ENCODE measurements around the gene COPG2.
A peak's percentile ranks its signal among the peaks of the same experiment; 100 is the strongest.

The COPG2 gene

GRCh38 chr7:130492523-130493274, 175.8 kb downstream of the COPG2 start:
- DNase-seq, result no peak

GRCh38 chr7:130491841-130492522, 176.6 kb downstream of the COPG2 start, which contains the start of gene MEST:
TSS of gene MEST (plus strand) at chr7:130492085. CDS start at chr7:130492314, 229 bp downstream.
- no peak for DNase-seq

DNA sequence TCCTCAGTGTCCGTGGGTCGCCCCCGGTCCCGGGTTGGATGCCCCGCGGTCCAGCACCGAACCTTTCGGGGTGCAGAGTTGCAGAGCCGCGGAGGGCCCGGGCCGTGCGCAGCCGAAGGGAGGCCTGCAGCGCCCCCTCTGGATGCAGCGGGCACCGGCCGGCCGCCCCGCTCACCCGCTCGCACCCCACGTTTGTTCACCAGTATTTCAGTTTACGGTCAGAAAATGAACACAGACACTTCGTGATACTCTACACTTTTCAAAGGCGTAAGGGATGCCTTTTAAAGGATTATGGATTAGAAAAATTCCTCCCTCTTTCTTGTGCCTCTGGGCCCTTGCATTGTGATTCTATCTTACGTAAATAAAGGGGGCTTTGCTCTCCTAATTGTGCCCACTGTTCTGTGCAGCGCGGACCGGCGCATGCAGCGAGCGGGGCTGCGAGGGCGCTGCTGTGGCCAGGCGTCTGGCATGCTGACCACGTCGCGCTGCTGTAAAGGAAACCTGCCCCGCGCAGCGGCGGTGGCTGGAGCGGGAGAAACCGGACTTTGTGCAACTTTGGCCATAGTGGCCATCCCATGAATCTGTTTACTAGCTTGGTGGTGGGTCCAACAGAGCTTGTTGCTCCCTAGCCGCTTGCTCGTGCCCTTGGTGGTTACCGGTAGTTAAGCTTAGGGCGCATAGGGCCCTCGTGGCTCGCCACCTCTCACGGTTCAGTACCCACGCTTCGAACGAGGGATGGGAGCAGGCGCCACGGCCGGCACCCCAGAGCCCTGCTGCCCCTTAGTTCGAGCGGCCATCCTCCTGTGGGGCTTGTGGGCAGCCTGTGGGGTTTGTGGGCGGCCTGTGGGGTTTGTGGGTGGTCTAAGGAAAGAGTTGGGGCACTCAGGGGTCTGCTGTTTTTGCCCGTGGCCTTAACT, 177.4 kb downstream of the COPG2 start:
- no peak for DNase-seq

- no peak for DNase-seq
Measured at GRCh38 chr7:130490311-130490791, 178.2 kb downstream of the COPG2 start.

DNA sequence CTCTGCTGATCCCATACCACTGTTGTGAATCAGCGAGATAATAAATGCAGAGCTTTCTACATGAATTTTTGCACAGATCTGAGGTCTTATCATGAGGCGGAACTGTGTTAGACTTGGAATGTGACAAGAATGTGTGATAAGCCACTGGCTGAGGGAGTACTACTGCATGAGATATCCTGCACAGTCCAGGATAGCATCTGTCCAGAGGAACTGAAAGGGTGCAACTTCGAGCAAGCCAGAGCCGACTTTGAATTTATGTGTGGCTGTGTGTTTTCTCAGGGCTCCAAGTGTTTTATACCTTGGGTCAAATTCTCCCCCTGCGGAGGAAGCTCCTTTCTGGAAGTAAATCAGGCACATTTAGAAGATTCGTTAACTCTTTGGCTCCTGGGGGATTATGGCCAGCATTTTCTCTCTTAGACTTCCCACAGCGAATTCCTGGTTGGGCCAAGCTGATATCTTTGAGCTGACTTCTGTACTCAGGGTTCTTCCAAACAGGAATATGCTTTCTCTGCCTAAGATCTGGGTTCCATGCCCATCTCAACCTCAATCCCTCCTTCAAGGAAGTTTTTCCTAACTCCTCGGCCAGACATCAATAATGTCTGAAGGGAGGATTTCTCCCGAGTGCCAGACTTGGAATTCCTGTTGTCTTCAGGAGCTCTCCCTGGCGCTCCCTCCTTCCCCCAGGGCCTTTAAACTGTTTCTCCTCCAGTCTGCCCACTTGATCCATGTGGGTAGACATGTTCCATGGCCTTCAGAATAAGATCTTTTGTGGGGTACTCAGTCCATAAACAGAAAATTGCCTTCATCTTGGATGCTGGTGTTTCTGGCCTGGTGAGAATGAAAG, 179.2 kb downstream of the COPG2 start:
- DNase-seq, result no peak

GRCh38 chr7:130488392-130489139, 180.0 kb downstream of the COPG2 start:
- DNase-seq, result no peak

DNA sequence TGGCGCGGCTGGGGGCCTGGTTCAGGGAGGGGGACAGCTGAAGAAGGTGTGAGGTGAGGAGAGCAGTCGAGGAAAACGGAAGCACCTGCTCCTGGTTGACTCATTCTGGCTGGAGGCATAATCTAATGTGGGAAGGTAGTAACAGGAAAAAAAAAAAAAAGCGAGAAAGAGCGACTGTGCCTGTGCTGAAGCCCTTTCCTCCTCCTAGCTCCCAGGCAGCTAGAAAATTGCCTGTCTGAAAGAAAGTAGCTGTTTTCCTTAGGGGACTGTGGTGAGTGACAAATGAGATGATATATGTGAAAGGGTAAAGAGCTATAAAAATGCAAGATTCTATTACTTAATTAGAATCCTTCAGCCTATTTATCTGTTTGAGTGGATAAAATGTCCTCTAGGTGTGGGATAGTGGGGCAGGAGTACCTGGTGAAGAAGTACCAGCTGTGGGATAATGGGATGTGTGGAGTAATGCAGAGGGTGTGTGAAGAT, 181.6 kb downstream of the COPG2 start:
- peak; percentile 55 for DNase-seq

- peak; percentile 86 for DNase-seq
Measured at GRCh38 chr7:130486114-130486953, 182.2 kb downstream of the COPG2 start.

DNA sequence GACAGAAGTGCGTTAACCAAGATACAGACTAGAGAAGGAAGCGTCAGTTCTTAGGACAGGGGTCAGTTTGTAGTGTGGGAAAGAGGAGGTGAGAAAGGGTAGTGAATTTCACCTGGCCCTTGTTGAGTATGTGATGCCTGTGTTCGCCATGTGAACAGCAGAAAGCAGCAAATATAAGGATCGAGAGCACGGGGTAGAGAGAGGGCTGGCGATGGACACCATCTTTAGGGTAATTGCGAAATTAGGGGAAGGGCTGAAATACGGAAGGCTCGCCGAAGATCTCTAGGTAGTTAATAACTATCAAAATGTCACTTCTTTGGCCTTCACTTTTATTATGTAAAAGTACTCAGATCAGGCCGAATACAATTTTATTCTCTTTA, 182.8 kb downstream of the COPG2 start:
- no peak for DNase-seq

DNA sequence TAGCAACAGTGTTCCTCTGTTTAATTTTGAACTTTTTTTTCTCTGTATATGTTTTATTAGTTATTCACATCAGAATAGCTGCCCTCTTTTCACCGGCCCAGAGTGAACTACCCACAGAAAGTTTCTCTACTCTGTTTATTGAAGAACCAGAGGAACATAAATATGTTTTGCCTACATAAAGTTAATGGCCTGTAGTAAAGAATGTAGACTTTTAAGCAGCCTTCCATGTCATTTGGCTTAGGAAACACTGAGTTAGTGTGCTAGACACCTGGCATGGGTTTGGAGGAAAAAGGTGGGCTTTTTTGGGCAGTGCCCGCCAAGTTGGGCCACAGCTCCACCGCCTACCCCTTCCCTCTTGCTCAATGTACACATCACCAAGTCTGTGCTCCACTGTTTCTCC, 185.5 kb downstream of the COPG2 start:
- DNase-seq, result no peak

DNA sequence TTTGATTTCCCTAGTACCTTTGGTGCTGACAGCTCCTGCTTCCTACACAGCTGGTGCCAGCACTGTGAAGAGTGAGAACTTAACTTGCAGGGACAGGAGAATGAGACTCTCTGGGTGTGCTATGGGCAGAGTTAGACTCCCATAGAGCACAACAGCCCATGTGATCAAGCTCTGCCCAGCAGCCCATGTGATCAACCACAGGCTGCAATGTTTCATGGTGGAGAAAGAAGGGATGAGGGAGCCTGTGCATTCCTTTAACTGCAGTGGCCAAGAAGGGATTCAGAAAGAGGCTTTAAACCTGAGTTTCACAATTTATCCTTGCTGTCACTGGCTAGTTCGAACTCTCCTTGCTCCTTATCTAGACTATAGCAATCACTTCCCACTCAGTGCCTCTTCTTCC, 186.7 kb downstream of the COPG2 start:
- no peak for DNase-seq

- DNase-seq, result no peak
Measured at GRCh38 chr7:130479716-130480400, 188.7 kb downstream of the COPG2 start.

GRCh38 chr7:130478991-130479390, 189.6 kb downstream of the COPG2 start:
- DNase-seq, result no peak

GRCh38 chr7:130476297-130477150, 192.0 kb downstream of the COPG2 start:
- DNase-seq, result no peak

- no peak for DNase-seq
Measured at GRCh38 chr7:130475776-130476175, 192.8 kb downstream of the COPG2 start.

- no peak for DNase-seq
Measured at GRCh38 chr7:130473876-130474275, 194.7 kb downstream of the COPG2 start.

GRCh38 chr7:130473289-130473688, 195.3 kb downstream of the COPG2 start:
- DNase-seq, result no peak

DNA sequence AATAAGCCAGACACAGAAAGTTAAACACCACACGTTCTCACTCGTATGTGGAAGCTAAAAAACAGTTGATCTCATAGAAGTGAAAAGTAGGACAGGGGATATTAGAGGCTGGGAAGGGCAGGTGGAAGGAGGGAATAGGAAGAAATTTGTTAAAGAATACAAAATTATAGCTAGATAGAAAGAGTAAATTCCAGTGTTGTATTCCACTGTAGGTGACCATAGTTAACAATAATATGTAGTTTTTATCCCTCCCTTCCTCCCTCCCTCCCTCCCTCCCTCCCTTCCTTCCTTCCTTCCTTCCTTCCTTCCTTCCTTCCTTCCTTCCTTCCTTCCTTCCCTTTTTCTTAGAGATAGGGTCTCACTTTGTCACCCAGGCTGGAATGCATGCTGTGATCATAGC, 196.6 kb downstream of the COPG2 start:
- DNase-seq, result no peak

DNA sequence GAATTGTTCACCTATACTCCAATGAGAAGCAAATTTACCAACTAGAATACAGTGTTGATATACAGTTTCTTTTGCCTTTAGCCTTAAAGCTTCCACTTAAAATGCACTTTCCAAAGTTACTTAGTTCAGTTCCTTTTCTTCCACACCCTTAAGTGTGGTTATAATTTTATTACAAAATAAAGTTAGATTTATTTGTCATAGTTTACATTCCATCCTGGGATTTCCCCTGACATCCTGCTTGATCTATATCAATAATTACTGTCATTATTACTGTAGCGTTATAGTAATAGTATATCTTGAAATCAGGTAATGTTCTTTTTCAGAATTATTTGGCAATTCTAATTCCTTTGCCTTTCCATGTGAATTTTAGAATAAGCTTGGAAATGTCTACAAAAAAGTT, 199.9 kb downstream of the COPG2 start:
- no peak for DNase-seq
